ENCODE data around the gene RASSF8.

GRCh38 chr12:26088998-26089397 lies 130.5 kb downstream of the RASSF8 start:
- TF ChIP-seq CTCF (IDR thresholded peaks at IDR 0.05 in 8 of 11, conservative IDR thresholded peaks at IDR 0.05 in 3 of 11) (no peak), POLR2A (IDR thresholded peaks at IDR 0.05) (no peak), POLR2AphosphoS5 (IDR thresholded peaks at IDR 0.05) (no peak)

Data from spleen (tissue), 7 donors.